HEK293T (cell line): ENCODE measurements around the gene CNIH3.

Source experiments
- ARNT ChIP-seq: fragments of 450-650 bp; IDR thresholded peaks from 2 replicates; pipeline ENCODE4 v1.6.1; 2017; ENCODE audit warnings: mild to moderate bottlenecking
- ELF4 ChIP-seq: fragments of 450-650 bp; IDR thresholded peaks from 2 replicates; pipeline ENCODE4 v1.6.1; 2017; ENCODE audit warnings: antibody characterized with exemption
- FOXM1 ChIP-seq: fragments of 450-650 bp; IDR thresholded peaks from 2 replicates; pipeline ENCODE4 v1.6.1; 2017; ENCODE audit warnings: mild to moderate bottlenecking, borderline replicate concordance
- HDGF ChIP-seq: fragments of 450-650 bp; IDR thresholded peaks from 2 replicates; pipeline ENCODE4 v1.6.1; 2017; ENCODE audit warnings: antibody characterized with exemption, borderline replicate concordance
- L3MBTL2 ChIP-seq: fragments of 450-650 bp; conservative IDR thresholded peaks from 2 replicates; pipeline ENCODE4 v1.6.1; 2016; ENCODE audit warnings: mild to moderate bottlenecking
- LEF1 ChIP-seq: fragments of 450-650 bp; IDR thresholded peaks from 2 replicates; pipeline ENCODE4 v1.6.1; 2017; ENCODE audit warnings: mild to moderate bottlenecking, borderline replicate concordance
- NFRKB ChIP-seq: fragments of 450-650 bp; IDR thresholded peaks from 2 replicates; pipeline ENCODE4 v1.6.1; 2016; ENCODE audit warnings: mild to moderate bottlenecking, moderate library complexity
- SP1 ChIP-seq: fragments of 450-650 bp; IDR thresholded peaks from 2 replicates; pipeline ENCODE4 v1.6.1; 2017
- SUZ12 ChIP-seq: fragments of 450-650 bp; IDR thresholded peaks from 2 replicates; pipeline ENCODE4 v1.6.1; 2016; ENCODE audit warnings: mild to moderate bottlenecking

DNA sequence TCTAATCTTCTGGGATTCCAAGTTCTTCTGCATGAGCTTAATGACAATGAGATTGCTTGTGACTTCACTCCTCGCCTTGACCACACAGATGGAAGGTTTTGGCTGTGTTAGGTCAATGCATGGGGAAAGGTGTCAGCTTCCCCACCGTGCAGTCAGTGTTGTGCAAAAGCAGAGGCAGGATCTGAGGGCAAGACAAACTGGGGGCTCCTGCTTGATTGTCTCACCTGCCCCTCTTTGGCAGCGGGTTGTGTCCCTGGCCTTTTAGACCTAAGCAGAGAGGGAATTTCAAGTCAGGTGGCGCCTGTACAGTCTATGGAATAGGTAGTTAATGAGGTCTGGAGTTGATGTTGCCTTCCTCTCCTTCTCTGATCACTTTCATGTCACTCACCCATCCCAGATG lies 150.1 kb downstream of the CNIH3 start:
- TF ChIP-seq HDGF (no peak), L3MBTL2 (no peak), FOXM1 (no peak), LEF1 (no peak), SP1 (no peak), ELF4 (no peak), ARNT (no peak), NFRKB (no peak), SUZ12 (no peak)
